GM18907 (cell line): ENCODE data around the gene FAM118B.
"Not testable (repeated sequence)": the region's sequence is repeated elsewhere in the genome, so short reads cannot be mapped to it uniquely, and the experiment has no call there.

Source experiments
- ATAC-seq: cut with Tn5 transposase; IDR thresholded peaks from one replicate; pipeline ENCODE4 v1.9.1; 2021; ENCODE audit warnings: mild to moderate bottlenecking, moderate library complexity; ENCODE audit not compliant: unreplicated experiment

Gene FAM118B

DNA sequence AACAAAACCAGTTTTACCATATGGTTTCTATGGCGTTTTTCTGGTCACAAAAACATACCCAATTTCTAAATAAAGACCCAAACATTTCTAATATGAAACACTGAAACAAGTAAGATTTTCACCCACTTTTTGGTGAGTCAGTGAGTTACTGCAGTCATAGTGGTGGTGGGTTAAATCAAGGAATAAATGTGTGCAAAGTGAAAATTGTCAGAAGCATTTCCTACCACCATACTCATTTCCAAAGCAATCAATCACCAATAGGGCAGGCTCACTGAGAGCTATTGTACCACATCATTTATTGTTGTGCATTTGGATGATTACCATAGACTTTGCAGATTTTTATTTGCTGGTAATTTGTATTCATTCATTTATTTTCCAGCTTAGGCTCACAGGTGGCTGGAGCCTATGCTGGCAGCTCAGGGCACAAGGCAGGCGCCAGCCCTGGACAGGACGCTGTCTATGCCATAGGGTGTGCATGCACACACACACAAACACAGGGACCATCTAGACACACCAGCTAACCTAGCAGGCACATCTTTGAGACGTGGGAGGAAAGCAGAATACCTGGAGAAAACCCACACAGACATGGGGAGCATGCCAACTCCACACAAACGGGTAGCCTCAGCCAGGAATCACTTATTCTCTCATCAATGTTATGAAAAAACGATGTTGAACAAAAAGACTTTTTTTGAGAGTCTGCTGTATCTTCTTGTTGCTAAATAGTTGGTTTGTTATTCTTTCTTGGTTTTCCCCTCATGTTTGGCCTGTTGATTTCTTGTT lies 5.1 kb downstream of the FAM118B start:
- ATAC-seq = no peak

DNA sequence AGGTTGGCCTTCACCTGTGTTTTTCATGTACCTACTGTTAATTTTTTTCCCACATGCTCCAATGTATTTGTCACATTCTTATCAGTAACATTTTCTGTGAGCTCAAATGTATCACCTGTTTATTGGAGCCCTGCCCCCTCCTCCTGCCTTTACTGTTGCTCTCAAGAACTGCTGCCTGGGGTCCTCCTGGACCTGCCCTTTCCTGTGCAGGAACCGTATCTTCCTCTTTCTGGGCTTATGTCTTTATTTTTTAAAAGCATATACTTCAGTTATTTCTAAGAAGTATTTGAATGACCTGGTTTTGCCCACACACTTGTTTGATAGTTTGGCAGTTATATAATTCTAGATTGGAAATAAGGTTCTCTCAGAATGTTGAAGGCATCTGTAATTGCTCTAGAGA lies 5.9 kb downstream of the FAM118B start:
- no peak for ATAC-seq

DNA sequence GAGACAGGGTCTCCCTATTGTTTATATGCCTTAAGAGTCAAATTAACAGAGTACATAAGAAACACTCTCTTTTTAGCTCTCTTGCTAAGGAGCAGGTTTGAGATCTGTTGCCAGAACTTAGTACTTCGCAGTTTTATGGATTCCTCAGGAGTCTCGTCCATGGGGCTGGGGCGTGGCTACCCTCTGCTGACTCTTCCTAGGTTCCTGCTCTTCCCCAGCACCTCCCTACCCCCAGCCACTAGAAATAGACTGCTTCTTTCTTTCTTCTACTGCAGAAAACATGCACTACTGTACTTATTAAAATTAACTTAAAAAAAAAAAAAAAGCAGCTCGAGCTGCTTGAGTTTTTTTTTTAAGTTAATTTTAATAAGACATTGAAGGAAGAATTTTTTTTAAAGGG lies 8.0 kb downstream of the FAM118B start:
- no peak for ATAC-seq

DNA sequence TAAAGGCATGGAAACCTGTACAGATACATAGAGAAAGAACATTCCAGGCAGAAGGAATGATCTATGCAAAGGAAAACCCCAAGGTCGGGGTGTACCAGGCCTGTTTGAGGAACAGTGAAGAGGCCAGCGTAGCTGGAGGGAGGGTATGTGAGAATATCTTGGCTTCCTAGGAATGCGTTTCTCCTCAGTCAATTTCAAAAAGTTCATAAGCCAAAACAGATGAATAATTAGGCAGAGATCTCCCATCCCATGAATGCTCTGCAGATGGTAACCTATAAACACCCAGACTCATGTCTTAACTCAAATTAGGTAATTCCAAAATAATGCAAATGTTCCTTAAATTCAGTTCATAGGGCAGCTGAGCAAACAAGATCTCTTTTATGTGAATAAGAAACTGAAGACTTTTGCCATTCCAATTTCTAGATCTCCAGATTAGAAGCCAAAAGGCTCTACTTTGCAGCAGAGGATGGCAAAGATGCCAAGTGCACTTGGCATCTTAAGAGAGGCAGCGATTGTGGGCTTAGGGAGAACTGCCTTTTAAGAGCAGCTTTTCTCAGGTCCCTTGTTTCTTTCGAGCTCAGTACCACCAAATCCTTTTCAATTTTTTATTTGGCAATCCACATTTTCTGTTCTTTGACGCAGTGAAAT lies 13.2 kb downstream of the FAM118B start:
- no peak for ATAC-seq

DNA sequence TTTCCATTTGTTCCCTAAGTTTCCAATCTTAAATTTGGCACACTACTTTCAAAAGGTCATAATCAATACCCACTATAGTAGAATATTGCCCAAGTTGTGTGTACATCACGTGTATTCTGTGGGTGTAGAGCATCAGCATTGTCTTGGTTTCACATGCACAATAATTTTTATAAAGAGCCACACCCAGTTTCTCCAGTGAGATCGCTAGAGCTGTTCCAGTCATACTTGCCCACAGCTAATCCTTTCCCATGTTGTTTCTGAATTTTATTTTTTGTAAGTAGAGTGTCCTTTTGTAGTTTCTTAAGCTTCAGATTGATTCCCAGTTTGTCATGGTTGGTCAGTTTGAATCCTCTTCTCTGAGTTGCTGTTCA lies 13.7 kb downstream of the FAM118B start:
- no peak for ATAC-seq

DNA sequence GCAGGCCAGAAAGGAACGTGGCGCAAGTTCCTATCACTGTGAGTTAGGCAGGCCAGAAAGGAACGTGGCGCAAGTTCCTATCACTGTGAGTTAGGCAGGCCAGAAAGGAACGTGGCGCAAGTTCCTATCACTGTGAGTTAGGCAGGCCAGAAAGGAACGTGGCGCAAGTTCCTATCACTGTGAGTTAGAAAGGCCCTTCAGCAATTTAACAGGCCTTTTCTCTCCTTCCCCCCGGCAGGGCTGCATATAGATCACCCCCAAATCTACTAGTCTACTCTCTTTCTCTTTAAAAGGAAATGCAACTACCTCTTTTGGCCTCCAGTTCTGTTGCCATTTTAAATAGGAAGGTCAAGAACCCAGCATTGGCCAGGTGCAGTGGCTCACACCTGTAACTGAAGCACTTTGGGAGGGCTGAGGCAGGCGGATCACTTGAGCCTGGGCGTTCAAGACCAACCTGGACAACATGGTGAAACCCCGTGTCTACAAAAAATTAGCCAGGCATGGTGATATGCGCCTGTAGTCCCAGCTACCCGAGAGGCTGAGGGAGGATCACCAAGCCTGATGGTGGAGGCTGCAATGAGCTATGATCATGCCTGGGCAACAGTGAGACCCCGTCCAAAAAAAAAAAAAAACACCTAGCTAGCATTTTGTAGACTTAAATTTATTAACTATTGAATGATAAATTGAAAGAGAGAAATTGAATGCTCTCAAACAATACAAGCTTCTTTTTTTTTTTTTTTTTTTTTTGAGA lies 14.9 kb downstream of the FAM118B start:
- no peak for ATAC-seq

DNA sequence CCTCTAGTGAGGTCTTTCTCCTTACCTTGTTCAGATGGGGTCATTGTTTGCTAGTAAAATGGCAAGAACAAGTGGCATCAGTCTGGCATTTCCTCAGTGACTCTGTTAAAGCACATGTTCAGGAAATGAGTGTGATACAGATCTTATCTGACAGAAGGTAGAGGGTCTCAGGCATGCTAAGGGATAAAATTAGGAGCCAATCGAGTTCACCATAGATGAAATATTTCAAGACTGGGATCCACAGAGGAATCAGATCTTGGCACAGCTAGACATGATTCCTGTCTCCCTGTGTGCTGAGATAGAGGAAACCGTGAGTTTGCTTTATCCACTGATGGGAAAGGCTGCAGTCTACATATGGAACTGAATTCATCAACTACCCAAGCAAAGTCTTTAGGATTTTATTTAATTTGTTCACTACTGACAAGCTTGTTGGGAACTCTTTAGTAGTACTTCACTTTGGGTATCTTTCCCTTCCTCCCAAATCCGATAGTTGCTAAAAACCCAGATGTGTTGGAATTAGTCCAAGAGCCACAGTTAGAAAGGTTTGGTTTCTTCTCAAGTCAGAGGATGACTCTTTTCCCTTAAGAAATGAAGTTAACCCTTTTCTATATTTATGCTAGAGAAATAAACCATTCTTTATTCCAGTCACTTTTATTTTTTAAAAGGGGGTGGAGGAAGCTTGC lies 18.4 kb downstream of the FAM118B start:
- no peak for ATAC-seq

DNA sequence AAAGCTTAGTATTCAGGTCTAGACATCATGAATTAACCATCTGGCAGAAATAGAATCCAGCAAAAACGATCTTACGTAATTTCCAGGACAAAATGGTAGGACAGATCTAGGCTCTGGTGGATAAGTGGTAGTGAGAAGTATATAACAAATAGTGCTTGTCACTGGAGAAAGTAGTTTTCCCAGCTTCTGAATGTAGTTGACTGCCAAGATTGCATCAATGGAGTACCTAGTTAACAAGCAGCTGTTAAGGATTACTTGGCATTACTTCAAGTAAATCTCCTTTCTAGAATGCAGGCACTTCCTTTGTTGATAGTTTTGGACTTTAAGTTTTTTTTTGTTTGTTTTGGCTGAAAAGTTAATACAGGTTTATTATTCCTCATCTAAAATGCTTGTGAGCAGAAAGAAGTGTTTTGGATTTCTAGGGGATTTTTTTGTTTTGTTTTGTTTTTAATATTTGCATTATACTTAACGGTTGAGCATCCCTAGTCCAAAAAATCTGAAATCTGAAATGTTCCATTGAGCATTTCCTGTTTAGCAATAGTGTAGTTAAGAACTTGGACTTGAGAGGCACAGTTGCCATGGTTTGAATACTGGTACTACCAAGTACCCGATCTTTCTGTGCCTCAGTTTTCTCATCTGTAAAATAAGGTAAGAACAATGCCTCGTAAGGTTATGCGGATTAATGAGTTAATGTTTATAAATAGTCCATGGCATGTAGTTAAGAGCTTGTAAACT lies 20.3 kb downstream of the FAM118B start:
- ATAC-seq = no peak

DNA sequence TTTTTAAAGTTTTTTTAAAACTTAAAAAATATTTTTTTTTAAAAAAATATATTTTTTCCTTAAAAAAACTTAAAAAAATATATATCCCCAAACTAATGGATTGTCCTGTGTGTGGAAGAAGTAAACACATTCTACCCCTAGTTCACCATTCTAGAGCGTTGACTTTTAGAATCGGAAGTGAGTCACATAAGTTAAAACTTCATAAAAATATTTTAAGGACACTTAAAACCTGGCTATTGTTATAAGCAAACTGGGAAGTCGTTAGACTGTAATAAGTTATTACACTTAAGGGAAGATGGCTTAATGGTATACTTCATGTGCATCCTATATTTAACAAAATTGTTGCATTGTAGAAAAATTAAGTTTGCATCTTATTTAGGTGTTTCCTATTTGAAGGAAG lies 21.1 kb downstream of the FAM118B start:
- ATAC-seq = no peak

DNA sequence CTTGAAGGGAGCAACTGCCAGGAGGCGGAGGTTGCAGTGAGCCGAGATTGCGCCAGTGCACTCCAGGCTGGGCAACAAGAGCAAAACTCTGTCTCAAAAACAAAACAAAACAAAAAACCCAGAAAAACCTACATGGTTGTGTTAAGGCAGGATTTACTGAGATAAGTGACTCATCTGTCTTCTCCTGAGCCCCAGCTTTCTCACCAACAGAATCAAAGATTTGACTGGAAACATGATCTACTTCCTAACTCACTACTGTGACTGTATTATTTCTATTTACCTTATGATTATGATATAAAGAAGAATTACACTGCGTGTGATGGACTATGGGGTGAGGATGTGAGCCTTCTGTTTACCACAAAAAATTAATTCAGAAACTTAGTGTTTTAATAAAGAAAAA lies 21.8 kb downstream of the FAM118B start:
- ATAC-seq = no peak

DNA sequence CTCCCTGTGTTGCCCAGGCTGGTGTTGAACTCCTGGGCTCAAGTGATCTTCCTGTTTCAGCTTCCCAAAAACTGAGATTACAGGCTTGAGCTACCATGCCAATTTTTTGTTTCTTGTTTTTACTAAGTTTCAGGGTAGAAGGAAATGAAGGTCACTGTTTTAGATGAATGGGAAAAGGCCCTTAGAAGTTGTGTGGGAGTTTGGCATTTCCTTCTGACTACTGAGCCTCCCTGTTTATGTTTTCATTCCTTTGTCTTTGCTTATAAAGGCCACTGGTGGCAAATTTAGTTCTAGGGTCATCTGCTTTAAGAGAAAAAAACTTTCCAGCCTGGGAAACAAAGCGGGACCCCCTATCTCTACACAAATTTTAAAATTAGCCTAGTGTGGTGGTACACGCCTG lies 35.1 kb downstream of the FAM118B start:
- ATAC-seq = no peak

DNA sequence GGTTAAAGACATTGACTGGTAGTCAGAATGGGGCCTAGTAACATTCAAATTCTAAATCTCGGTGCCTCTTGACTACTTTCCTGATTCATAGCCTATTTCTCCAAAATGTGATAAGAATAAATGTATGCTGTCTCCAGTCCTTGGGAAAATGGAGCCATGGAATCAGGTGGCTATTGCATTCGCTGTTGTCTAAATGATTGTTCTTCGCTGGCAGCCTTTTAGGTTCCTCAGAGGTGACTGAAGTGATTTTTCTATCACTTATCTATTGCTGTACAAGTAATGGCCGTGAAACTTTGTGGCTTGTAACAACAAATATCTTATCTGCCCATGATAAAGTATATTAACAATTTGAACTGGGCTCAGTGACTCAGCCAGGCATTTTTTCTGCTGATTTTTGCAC lies 41.7 kb downstream of the FAM118B start:
- no peak for ATAC-seq

DNA sequence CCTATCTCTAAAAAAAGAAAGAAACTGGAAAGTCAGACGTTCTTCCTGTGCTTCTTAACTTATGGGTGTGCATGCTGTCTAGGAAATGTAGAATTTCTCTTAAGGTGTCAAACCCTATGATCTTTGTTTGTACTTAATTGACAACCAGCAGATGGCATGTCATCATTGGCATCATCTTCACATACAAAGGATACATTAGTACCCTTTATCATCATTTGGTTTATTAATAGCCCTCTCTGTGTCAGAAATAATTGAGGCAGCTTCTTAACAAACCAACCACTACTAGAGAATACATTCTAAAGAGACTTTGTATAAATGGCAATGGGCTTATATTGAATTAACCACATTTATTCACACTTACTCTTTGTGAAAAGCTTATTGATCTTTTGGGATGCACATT lies 43.2 kb downstream of the FAM118B start:
- no peak for ATAC-seq

DNA sequence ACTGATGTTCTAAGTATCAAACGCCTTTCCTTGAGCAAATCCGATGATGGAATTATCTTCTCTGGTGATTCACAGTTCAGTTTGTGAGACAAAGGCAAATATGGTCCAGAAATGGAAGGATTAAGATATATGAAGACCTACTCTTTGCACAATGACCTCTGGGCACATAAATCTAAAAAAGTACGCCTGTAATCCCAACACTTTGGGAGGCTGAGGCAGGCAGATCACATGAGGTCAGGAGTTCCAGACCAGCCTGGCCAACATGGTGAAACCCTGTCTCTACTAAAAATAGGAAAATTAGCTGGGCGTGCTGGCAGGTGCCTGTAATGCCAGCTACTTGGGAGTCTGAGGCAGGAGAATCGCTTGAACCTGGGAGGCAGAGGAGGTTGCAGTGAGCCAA lies 43.9 kb downstream of the FAM118B start:
- ATAC-seq = not testable (repeated sequence)

DNA sequence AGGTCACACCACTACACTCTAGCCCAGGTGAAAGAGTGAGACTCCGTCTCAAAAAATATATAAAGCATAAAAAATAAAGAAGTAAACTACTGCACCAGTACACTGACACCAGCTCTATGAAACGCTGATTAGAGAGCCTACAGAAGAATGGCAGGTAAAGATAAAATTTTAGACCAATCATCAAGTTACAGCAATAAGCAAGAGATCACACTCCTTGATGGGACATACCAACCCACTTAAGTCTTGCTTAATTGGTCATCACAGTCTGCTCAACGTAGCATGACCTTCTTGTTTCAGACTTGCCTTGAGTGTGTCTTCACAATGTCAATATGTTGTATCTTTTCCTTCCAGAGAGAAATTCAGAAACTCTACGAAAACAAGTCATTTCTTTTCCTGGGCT lies 44.6 kb downstream of the FAM118B start:
- ATAC-seq = no peak

DNA sequence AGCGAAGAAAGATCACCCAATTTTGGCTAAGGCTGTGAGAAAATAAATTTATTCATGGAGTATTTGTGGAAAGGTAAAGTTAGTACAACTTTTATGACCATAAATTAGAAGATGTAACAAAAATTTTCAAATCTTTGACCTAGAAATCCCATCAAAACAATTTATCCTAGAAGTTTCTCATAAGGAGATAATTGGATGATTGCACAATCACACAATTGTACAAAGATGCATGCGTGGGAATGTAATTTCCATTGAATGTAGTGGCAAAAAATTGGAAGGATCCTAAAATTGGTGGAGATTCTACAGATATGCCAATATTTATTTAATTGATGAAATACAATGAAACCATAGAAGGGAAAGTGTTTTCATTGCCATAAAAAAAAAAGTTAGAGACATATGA lies 45.6 kb downstream of the FAM118B start:
- no peak for ATAC-seq

DNA sequence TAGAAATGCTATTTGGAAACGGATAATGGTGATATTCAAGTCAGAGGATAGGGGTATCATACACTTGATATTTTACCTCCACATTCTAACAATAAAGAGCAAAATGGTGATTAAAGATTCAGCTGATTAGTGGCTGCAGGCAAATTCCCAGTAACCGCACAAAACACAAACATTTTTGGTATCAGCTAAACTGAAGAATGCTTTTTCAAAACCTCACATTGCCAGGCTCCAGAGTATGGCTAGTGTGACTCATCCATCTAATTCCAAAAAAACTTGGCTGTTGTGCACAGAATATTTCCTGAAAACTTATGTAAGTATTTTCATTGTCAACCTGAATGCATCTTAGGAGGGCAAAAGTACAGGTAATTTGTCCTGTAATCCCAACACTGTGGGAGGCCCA lies 46.2 kb downstream of the FAM118B start:
- no peak for ATAC-seq

DNA sequence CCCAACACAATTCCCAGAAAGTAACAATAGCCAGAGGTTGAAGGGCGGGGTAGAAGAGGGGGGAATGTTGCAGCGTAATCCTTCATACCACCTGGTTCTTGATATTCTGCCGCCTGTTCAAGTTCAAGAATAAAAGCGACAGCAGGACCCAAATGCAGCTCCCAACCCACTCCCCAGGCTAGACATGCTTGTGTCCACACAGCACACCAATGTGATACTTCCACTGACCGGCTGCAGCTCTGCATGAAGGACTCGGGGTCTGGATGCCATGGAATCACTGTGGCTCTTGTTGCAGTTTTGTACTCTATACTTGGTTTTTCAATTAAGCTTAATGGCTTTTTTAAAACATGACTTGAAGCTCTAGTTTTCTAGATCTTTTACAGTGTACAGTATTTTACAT lies 50.6 kb downstream of the FAM118B start:
- no peak for ATAC-seq

DNA sequence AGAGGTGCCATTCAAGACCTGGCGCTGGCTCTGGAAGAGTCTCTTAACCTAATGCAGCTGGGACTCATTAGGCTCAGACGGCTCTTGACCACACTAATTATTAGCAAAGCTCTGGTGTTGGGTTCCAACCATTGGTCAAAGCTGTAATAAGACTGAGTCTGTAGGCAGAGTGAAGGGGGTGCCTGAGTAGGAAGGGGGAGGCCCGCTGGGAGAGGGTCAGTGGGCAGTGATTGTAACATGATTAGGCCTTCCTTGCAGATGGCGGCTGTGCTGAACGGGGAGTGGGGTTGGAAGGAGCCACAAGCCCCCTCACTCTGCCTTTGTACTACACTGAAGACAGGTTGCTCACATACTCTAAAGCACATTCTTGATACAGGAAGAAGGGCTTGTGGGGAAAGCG lies 51.9 kb downstream of the FAM118B start:
- no peak for ATAC-seq

DNA sequence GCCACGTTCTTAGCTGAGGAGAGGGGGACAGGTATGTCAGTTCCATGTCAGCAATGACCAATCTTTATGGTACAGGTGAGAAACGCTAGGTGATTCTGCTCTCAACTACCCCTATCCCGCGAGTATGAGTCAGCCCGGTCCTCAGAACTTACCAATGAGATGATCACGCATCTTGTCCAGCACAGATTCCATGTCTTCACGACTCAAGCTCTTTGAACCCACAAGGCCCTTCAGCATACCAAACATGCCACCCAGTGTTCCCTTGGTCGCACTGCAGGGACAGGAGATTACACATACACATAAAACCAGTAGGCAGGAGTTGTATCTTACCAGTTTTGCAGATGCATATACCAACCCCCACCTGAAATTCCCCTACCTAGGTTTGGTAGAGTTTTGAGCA lies 54.2 kb downstream of the FAM118B start:
- ATAC-seq = no peak

DNA sequence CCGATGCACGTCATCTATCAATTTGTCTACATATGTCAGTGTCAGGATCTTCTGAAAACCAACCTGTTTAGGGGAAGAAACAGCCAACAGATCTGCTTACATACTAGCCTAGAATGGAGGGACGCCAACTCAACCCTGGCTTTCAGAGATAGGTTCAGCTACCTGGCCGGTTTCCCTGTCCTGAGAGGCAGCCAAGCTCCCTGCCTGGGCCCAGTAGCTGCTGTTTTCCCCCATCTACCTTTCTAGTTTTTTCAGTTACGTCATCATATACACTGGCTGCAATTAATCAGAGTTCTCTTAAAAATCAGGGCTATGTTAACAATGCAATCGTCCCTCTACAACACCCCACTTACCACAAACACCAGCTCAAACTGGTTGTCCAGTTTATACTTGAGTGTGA lies 56.1 kb downstream of the FAM118B start:
- no peak for ATAC-seq
